ENCODE data around the gene CACNA2D2. TPM values are rescaled to one million over a fixed set of nuclear protein-coding genes. Genes with fewer than 3 reads are reported as not detected.

CACNA2D2 gene
- total RNA-seq, 1 experiment from 2014 or later: 22.0 TPM

- CTCF ChIA-PET: interaction anchor here (0.5 to 1.8 kb wide), 5 partner anchors 12 to 181 kb away, joined by 3 to 6 read pairs (median 5); no protein-coding TSS in a partner anchor
- TF ChIP-seq HMGXB4 (CRISPR knock-in tag; IDR thresholded peaks at IDR 0.05) (no peak), GABPB1 (CRISPR knock-in tag; IDR thresholded peaks at IDR 0.05) (no peak), JUN (CRISPR knock-in tag; IDR thresholded peaks at IDR 0.05) (no peak), ATF2 (CRISPR knock-in tag; IDR thresholded peaks at IDR 0.05; ENCODE audit: borderline replicate concordance, low read depth) (no peak), E2F4 (CRISPR knock-in tag; IDR thresholded peaks at IDR 0.05; ENCODE audit: borderline replicate concordance, low read depth) (no peak), ZNF671 (CRISPR knock-in tag; IDR thresholded peaks at IDR 0.05) (no peak), ZNF138 (CRISPR knock-in tag; conservative IDR thresholded peaks at IDR 0.05) (no peak), ZNF281 (CRISPR knock-in tag; IDR thresholded peaks at IDR 0.05) (no peak), AFF4 (CRISPR knock-in tag; IDR thresholded peaks at IDR 0.05; ENCODE audit: borderline replicate concordance) (no peak), E2F5 (CRISPR knock-in tag; IDR thresholded peaks at IDR 0.05) (no peak), ERG (CRISPR knock-in tag; IDR thresholded peaks at IDR 0.05) (no peak), NR1H2 (CRISPR knock-in tag; IDR thresholded peaks at IDR 0.05) (no peak)
Measured at GRCh38 chr3:50369012-50369670, 134.3 kb downstream of the CACNA2D2 start.

More at GRCh38 chr3:50369012-50369670, 134.3 kb downstream of the CACNA2D2 start:
- H3K4me3 Mint-ChIP-seq: no peak overlapping the region
- ATAC-seq: no peak
- no peak for DNase-seq (ENCODE audit: low spot score)
- H3K27me3 Mint-ChIP-seq (ENCODE audit: low read depth): peaks cover 10% of the 10 kb centered on the region
- POLR2A ChIA-PET: interaction anchor here (1.0 kb wide), 1 partner anchor 10 kb away, joined by 3 read pairs; no protein-coding TSS in a partner anchor
- H3K36me3 Mint-ChIP-seq: no peaks in the 10 kb centered on the region
- H3K9me3 Mint-ChIP-seq: no peaks in the 10 kb centered on the region
- H3K27ac Mint-ChIP-seq: peak overlapping the region; percentile 76; the same call in 1 of the 2 replicates
- H3K4me1 Mint-ChIP-seq: peaks cover 25% of the 10 kb centered on the region
